WTC11 (cell line): ENCODE results near the gene PTPRF. TPM values are rescaled to one million over a fixed set of nuclear protein-coding genes. Genes with fewer than 3 reads are reported as not detected.
A peak's percentile ranks its signal among the peaks of the same experiment; 100 is the strongest.

Source experiments
- ATAC-seq: fragments of 200-7000 bp; cut with Tn5 transposase; 2 replicates; pipeline ENCODE4 v1.10.0; 2021; ENCODE audit warnings: mild to moderate bottlenecking, moderate library complexity
- CTCF ChIA-PET: fragments of 300-600 bp; sonication (Branson Sonifier 250); formaldehyde crosslinking; loops from one replicate; lab custom pipeline; 2021; ENCODE audit warnings: antibody characterized with exemption; lab: Charles Lee
- POLR2A ChIA-PET: fragments of 350-600 bp; sonication (Branson Sonifier 250); formaldehyde crosslinking; loops from one replicate; lab custom pipeline; 2021; ENCODE audit warnings: antibody characterized with exemption; lab: Charles Lee
- DNase-seq: peaks from one replicate; pipeline ENCODE4 v3.0.0; 2021; ENCODE audit warnings: low spot score
- H3K27ac Mint-ChIP-seq: 2 replicates; pipeline ENCODE4 v1.8.0; 2021; ENCODE audit warnings: mixed read lengths
- H3K27me3 Mint-ChIP-seq: 2 replicates; pipeline ENCODE4 v1.8.0; 2021; ENCODE audit warnings: low read depth, mild to moderate bottlenecking, moderate library complexity, mixed read lengths
- H3K36me3 Mint-ChIP-seq: 2 replicates; pipeline ENCODE4 v1.8.0; 2021; ENCODE audit warnings: mixed read lengths
- H3K4me1 Mint-ChIP-seq: 2 replicates; pipeline ENCODE4 v1.8.0; 2022; ENCODE audit warnings: mixed read lengths
- H3K4me3 Mint-ChIP-seq: 2 replicates; pipeline ENCODE4 v1.8.0; 2021; ENCODE audit warnings: mild to moderate bottlenecking, moderate library complexity, mixed read lengths
- H3K9me3 Mint-ChIP-seq: 2 replicates; pipeline ENCODE4 v1.8.0; 2021; ENCODE audit warnings: mixed read lengths
- ATF1 ChIP-seq: sonication (generic); formaldehyde crosslinking; IDR thresholded peaks from 2 replicates; pipeline ENCODE4 v1.8.1; 2023; ENCODE audit warnings: mild to moderate bottlenecking, moderate library complexity, missing genetic modification reagents
- CREM ChIP-seq: sonication (generic); formaldehyde crosslinking; IDR thresholded peaks from 2 replicates; pipeline ENCODE4 v1.8.1; 2022; ENCODE audit warnings: mild to moderate bottlenecking, missing genetic modification reagents, moderate library complexity
- E2F1 ChIP-seq: sonication (generic); formaldehyde crosslinking; IDR thresholded peaks from 2 replicates; pipeline ENCODE4 v1.8.0; 2022; ENCODE audit warnings: mild to moderate bottlenecking, missing genetic modification reagents
- ETV6 ChIP-seq: sonication (generic); formaldehyde crosslinking; IDR thresholded peaks from 2 replicates; pipeline ENCODE4 v1.8.1; 2022; ENCODE audit warnings: mild to moderate bottlenecking, missing genetic modification reagents
- MYBL2 ChIP-seq: sonication (generic); formaldehyde crosslinking; IDR thresholded peaks from 2 replicates; pipeline ENCODE4 v1.8.1; 2023; ENCODE audit warnings: mild to moderate bottlenecking, moderate library complexity, missing genetic modification reagents
- NFYB ChIP-seq: sonication (generic); formaldehyde crosslinking; conservative IDR thresholded peaks from 2 replicates; pipeline ENCODE4 v1.8.0; 2022; ENCODE audit warnings: low read depth, missing genetic modification reagents
- NR1H2 ChIP-seq: sonication (generic); formaldehyde crosslinking; IDR thresholded peaks from 2 replicates; pipeline ENCODE4 v1.9.0; 2021; ENCODE audit warnings: mild to moderate bottlenecking, moderate library complexity, missing genetic modification reagents
- OVOL2 ChIP-seq: fragments of 250-450 bp; sonication (Bioruptor Pico); IDR thresholded peaks from 2 replicates; pipeline ENCODE4 v1.9.0; 2021; ENCODE audit warnings: mild to moderate bottlenecking, borderline replicate concordance
- PREB ChIP-seq: sonication (generic); formaldehyde crosslinking; IDR thresholded peaks from 2 replicates; pipeline ENCODE4 v1.8.1; 2022; ENCODE audit warnings: mild to moderate bottlenecking, missing genetic modification reagents, moderate library complexity, borderline replicate concordance
- TEAD4 ChIP-seq: sonication (generic); formaldehyde crosslinking; IDR thresholded peaks from 2 replicates; pipeline ENCODE4 v1.8.0; 2022; ENCODE audit warnings: mild to moderate bottlenecking, missing genetic modification reagents
- TP53 ChIP-seq: sonication (generic); formaldehyde crosslinking; IDR thresholded peaks from 2 replicates; pipeline ENCODE4 v1.8.1; 2023; ENCODE audit warnings: mild to moderate bottlenecking, missing genetic modification reagents
- ZBTB21 ChIP-seq: sonication (generic); formaldehyde crosslinking; IDR thresholded peaks from 2 replicates; pipeline ENCODE4 v1.8.1; 2023; ENCODE audit warnings: mild to moderate bottlenecking, missing genetic modification reagents, borderline replicate concordance
- ZBTB43 ChIP-seq: sonication (generic); formaldehyde crosslinking; IDR thresholded peaks from 2 replicates; pipeline ENCODE4 v1.8.1; 2023; ENCODE audit warnings: mild to moderate bottlenecking, missing genetic modification reagents
- ZNF121 ChIP-seq: sonication (generic); formaldehyde crosslinking; IDR thresholded peaks from 2 replicates; pipeline ENCODE4 v1.8.0; 2023; ENCODE audit warnings: missing genetic modification reagents
- ZNF512 ChIP-seq: sonication (generic); formaldehyde crosslinking; IDR thresholded peaks from 2 replicates; pipeline ENCODE4 v1.8.1; 2022; ENCODE audit warnings: missing genetic modification reagents, borderline replicate concordance
- total RNA-seq: library from RNA; stranded (reverse); gene quantifications from 3 replicates; pipeline ENCODE4 v1.2.3, GENCODE V29; 2021
- TF ChIP-seq, protein P1 (sequence below): sonication (generic); formaldehyde crosslinking; IDR thresholded peaks from 2 replicates; pipeline ENCODE4 v1.8.0; 2022; ENCODE audit warnings: mild to moderate bottlenecking, missing genetic modification reagents
- TF ChIP-seq, protein P2 (sequence below): fragments of 250-450 bp; sonication (Bioruptor Pico); IDR thresholded peaks from 2 replicates; pipeline ENCODE4 v2.1.2; 2022; ENCODE audit warnings: mild to moderate bottlenecking, moderate library complexity
- TF ChIP-seq, protein P3 (sequence below): sonication (generic); formaldehyde crosslinking; IDR thresholded peaks from 2 replicates; pipeline ENCODE4 v1.8.0; 2022; ENCODE audit warnings: missing genetic modification reagents

PTPRF gene
- total RNA-seq, 1 experiment from 2014 or later: 248 TPM

DNA sequence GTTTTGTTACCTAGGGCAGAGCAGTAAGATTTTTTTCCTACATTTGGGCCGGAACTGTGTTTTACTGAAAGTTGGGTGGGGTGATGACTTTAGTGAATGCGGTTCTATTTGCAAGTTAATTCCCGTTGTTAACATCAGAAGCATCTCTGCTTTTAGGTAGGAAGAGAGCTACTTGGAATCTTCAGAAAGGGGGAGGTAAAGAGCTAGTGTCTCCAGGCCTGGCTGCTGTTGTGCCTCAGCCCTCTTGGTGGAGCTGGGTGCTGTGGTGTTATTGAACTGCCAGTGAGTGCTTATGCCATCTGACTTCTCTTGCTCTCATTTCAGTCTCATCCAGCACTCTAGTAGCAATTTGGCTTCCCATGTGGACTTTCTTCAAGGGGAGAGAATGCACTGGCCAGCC lies 122.7 kb downstream of the PTPRF start:
- H3K4me1 Mint-ChIP-seq: peaks cover 37% of the 10 kb centered on the region
- CTCF ChIA-PET: interaction anchor here (0.7 to 2.8 kb wide), 49 partner anchors 8 to 432 kb away, joined by 3 to 28 read pairs (median 4); partner anchors contain the start of genes ARTN, DPH2, MED8 and PTPRF
- POLR2A ChIA-PET: interaction anchor here (0.9 kb wide), 1 partner anchor 103 kb away, joined by 6 read pairs; no protein-coding TSS in a partner anchor
- DNase-seq (peak; percentile 62), ATAC-seq (peak; percentile 40)
- peaks cover 46% of the 10 kb centered on the region for H3K36me3 Mint-ChIP-seq
- H3K27me3 Mint-ChIP-seq: no peaks in the 10 kb centered on the region
- TF ChIP-seq ETV6 (CRISPR knock-in tag): 0 out of 2 replicates have a peak, but pooled peaks have one; percentile 18
- TF ChIP-seq, protein P1, sequence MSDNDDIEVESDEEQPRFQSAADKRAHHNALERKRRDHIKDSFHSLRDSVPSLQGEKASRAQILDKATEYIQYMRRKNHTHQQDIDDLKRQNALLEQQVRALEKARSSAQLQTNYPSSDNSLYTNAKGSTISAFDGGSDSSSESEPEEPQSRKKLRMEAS (CRISPR knock-in tag): no peak
- peak overlapping the region; percentile 98 for H3K27ac Mint-ChIP-seq
- H3K4me3 Mint-ChIP-seq: peak overlapping the region; percentile 29
- no peaks in the 10 kb centered on the region for H3K9me3 Mint-ChIP-seq

- TF ChIP-seq ETV6 (CRISPR knock-in tag): 0 out of 2 replicates have a peak, but pooled peaks have one; percentile 9
- TF ChIP-seq, protein P2, sequence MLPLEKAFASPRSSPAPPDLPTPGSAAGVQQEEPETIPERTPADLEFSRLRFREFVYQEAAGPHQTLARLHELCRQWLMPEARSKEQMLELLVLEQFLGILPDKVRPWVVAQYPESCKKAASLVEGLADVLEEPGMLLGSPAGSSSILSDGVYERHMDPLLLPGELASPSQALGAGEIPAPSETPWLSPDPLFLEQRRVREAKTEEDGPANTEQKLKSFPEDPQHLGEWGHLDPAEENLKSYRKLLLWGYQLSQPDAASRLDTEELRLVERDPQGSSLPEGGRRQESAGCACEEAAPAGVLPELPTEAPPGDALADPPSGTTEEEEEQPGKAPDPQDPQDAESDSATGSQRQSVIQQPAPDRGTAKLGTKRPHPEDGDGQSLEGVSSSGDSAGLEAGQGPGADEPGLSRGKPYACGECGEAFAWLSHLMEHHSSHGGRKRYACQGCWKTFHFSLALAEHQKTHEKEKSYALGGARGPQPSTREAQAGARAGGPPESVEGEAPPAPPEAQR (CRISPR knock-in tag): no peak
- CTCF ChIA-PET: interaction anchor here (0.7 to 2.8 kb wide), 40 partner anchors 7 to 427 kb away, joined by 3 to 28 read pairs (median 4); partner anchors contain the start of genes ARTN, DPH2, MED8 and PTPRF
- ATAC-seq: no peak
- Mint-ChIP-seq H3K27ac (peak overlapping the region; percentile 98), H3K36me3 (peaks cover 46% of the 10 kb centered on the region), H3K4me1 (peaks cover 35% of the 10 kb centered on the region), H3K27me3 (no peaks in the 10 kb centered on the region), H3K4me3 (peak overlapping the region; percentile 29), H3K9me3 (no peaks in the 10 kb centered on the region)
- POLR2A ChIA-PET: interaction anchor here (0.9 kb wide), 1 partner anchor 104 kb away, joined by 6 read pairs; no protein-coding TSS in a partner anchor
- no peak for DNase-seq
These were observed 123.2 kb downstream of the PTPRF start for GRCh38 chr1:43653893-43654292.

- Mint-ChIP-seq H3K9me3 (no peaks in the 10 kb centered on the region), H3K4me3 (no peak overlapping the region), H3K4me1 (peaks cover 50% of the 10 kb centered on the region), H3K36me3 (peaks cover 55% of the 10 kb centered on the region), H3K27me3 (no peaks in the 10 kb centered on the region), H3K27ac (no peak overlapping the region)
- CTCF ChIA-PET: no interaction called here
- TF ChIP-seq TP53 (no peak), ATF1 (CRISPR knock-in tag) (no peak), NFYB (CRISPR knock-in tag) (no peak), CREM (CRISPR knock-in tag) (no peak), ZBTB43 (CRISPR knock-in tag) (no peak), TEAD4 (CRISPR knock-in tag) (no peak), ZNF121 (CRISPR knock-in tag) (no peak), PREB (no peak), NR1H2 (CRISPR knock-in tag) (no peak), OVOL2 (CRISPR knock-in tag) (no peak), ETV6 (CRISPR knock-in tag) (no peak), E2F1 (CRISPR knock-in tag) (no peak), ZBTB21 (no peak), ZNF512 (CRISPR knock-in tag) (no peak), MYBL2 (no peak)
- TF ChIP-seq, protein P3, sequence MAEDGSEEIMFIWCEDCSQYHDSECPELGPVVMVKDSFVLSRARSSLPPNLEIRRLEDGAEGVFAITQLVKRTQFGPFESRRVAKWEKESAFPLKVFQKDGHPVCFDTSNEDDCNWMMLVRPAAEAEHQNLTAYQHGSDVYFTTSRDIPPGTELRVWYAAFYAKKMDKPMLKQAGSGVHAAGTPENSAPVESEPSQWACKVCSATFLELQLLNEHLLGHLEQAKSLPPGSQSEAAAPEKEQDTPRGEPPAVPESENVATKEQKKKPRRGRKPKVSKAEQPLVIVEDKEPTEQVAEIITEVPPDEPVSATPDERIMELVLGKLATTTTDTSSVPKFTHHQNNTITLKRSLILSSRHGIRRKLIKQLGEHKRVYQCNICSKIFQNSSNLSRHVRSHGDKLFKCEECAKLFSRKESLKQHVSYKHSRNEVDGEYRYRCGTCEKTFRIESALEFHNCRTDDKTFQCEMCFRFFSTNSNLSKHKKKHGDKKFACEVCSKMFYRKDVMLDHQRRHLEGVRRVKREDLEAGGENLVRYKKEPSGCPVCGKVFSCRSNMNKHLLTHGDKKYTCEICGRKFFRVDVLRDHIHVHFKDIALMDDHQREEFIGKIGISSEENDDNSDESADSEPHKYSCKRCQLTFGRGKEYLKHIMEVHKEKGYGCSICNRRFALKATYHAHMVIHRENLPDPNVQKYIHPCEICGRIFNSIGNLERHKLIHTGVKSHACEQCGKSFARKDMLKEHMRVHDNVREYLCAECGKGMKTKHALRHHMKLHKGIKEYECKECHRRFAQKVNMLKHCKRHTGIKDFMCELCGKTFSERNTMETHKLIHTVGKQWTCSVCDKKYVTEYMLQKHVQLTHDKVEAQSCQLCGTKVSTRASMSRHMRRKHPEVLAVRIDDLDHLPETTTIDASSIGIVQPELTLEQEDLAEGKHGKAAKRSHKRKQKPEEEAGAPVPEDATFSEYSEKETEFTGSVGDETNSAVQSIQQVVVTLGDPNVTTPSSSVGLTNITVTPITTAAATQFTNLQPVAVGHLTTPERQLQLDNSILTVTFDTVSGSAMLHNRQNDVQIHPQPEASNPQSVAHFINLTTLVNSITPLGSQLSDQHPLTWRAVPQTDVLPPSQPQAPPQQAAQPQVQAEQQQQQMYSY (CRISPR knock-in tag): no peak
- TF ChIP-seq, protein P1 (CRISPR knock-in tag): no peak
- DNase-seq (no peak), ATAC-seq (no peak)
- POLR2A ChIA-PET: no interaction called here
These were observed 125.3 kb downstream of the PTPRF start for GRCh38 chr1:43655953-43656352.
